Keratinocyte (primary cell): ENCODE data around the gene CHPF. TPM values are rescaled to one million over a fixed set of nuclear protein-coding genes. Genes with fewer than 3 reads are reported as not detected.

ENCODE experiments used
- DNase-seq: peaks from one replicate; pipeline ENCODE4 v3.0.0-alpha.2; 2011; ENCODE audit warnings: low read depth, missing footprints, low spot score
- FAIRE-seq: peaks from 2 replicates; lab custom pipeline; 2011; peaks lifted over from hg19 to GRCh38; lab: Jason Lieb, UNC
- H2AFZ ChIP-seq: 2 replicates; pipeline ENCODE4 v1.6.0; 2012; ENCODE audit warnings: low read length, control low read depth, inconsistent platforms; ENCODE audit not compliant: control insufficient read depth
- H3K27ac ChIP-seq: 2 replicates; pipeline ENCODE4 v1.5.1; 2011; ENCODE audit warnings: low read length; ENCODE audit not compliant: control insufficient read depth, insufficient read depth
- H3K27me3 ChIP-seq: 3 replicates; pipeline ENCODE4 v1.6.0; 2011; ENCODE audit warnings: low read length; ENCODE audit not compliant: control insufficient read depth, insufficient read depth; ENCODE audit errors: extremely low read depth
- H3K36me3 ChIP-seq, 2 experiments: 2 replicates in 1 of 2; 3 replicates in 1 of 2; pipeline ENCODE4 v1.5.1; 2011; ENCODE audit warnings: low read length in 2 of 2, mild to moderate bottlenecking in 1 of 2; ENCODE audit not compliant: control insufficient read depth in 2 of 2, insufficient read depth in 2 of 2; ENCODE audit errors: extremely low read depth in 1 of 2
- H3K4me1 ChIP-seq: 3 replicates; pipeline ENCODE4 v1.5.1; 2011; ENCODE audit warnings: low read length; ENCODE audit not compliant: control insufficient read depth, insufficient read depth; ENCODE audit errors: extremely low read depth
- H3K4me2 ChIP-seq: 3 replicates; pipeline ENCODE4 v1.6.0; 2011; ENCODE audit warnings: low read depth, low read length; ENCODE audit not compliant: control insufficient read depth, insufficient read depth; ENCODE audit errors: extremely low read depth
- H3K4me3 ChIP-seq, 3 experiments: fragments of 200-600 bp in 1 of 3; sonication (generic) in 1 of 3; 2 replicates in 2 of 3; 3 replicates in 1 of 3; pipeline ENCODE4 v1.5.1; 2011 to 2016; ENCODE audit warnings: low read length in 3 of 3, mild to moderate bottlenecking in 3 of 3, control low read depth in 2 of 3, inconsistent platforms in 1 of 3, low read depth in 1 of 3, mixed read lengths in 1 of 3, mixed run types in 1 of 3, moderate library complexity in 1 of 3; ENCODE audit not compliant: control insufficient read depth in 2 of 3, insufficient read depth in 2 of 3; ENCODE audit errors: extremely low read depth in 1 of 3
- H3K79me2 ChIP-seq: 2 replicates; pipeline ENCODE4 v1.6.0; 2012; ENCODE audit warnings: low read length; ENCODE audit not compliant: control insufficient read depth, insufficient read depth
- H3K9ac ChIP-seq: 3 replicates; pipeline ENCODE4 v1.6.0; 2011; ENCODE audit warnings: low read length; ENCODE audit not compliant: control insufficient read depth, insufficient read depth; ENCODE audit errors: extremely low read depth
- H3K9me1 ChIP-seq: 3 replicates; pipeline ENCODE4 v1.6.0; 2011; ENCODE audit warnings: low read length; ENCODE audit not compliant: control insufficient read depth, insufficient read depth; ENCODE audit errors: extremely low read depth
- H3K9me3 ChIP-seq: 2 replicates; pipeline ENCODE4 v1.5.1; 2012; ENCODE audit warnings: low read depth, low read length; ENCODE audit not compliant: control insufficient read depth
- H4K20me1 ChIP-seq: 3 replicates; pipeline ENCODE4 v1.6.0; 2011; ENCODE audit warnings: low read length; ENCODE audit not compliant: control insufficient read depth, insufficient read depth; ENCODE audit errors: extremely low read depth
- CTCF ChIP-seq, 3 experiments: IDR thresholded peaks in 1 of 3; conservative IDR thresholded peaks in 1 of 3; optimal IDR thresholded peaks in 1 of 3; 2 replicates in 2 of 3; 3 replicates in 1 of 3; pipeline versions ENCODE3 to v1.5.1; 2011; ENCODE audit warnings: low read length in 3 of 3, mild to moderate bottlenecking in 3 of 3, moderate library complexity in 2 of 3, control low read depth in 1 of 3, inconsistent platforms in 1 of 3; ENCODE audit not compliant: insufficient read depth in 2 of 3; ENCODE audit errors: extremely low read depth in 1 of 3
- EZH2 ChIP-seq: IDR thresholded peaks from one replicate; pipeline ENCODE4 v1.6.1; 2012; ENCODE audit warnings: inconsistent platforms, mild to moderate bottlenecking, low read length, moderate library complexity
- dilution Hi-C: fragments of 300-500 bp; cut with MboI; formaldehyde crosslinking; loops from one replicate; pipeline ENCODE4 v1.7.0; 2020; ENCODE audit warnings: low sequenced_read_pairs; ENCODE audit not compliant: extremely low pct_ligation_motif_present
- polyA plus RNA-seq, 5 experiments: library from polyadenylated mRNA; depleted of rRNA in 3 of 5; stranded (reverse) in 3 of 5; stranded (forward) in 1 of 5; unstranded in 1 of 5; fragments of >200 nt; gene quantifications; 1 replicate in 1 of 5; 2 replicates in 3 of 5; 3 replicates in 1 of 5; pipeline versions ENCODE4 v1.2.1 to v1.2.3, GENCODE V29; 2011 to 2012; ENCODE audit warnings: missing spikeins in 2 of 5, low read depth in 1 of 5, low replicate concordance in 1 of 5

CHPF gene
- polyA plus RNA-seq, 1 donor (not counting 4 experiments of a cell fraction or from before 2014, with no cell fraction given): 24.4 TPM

DNA sequence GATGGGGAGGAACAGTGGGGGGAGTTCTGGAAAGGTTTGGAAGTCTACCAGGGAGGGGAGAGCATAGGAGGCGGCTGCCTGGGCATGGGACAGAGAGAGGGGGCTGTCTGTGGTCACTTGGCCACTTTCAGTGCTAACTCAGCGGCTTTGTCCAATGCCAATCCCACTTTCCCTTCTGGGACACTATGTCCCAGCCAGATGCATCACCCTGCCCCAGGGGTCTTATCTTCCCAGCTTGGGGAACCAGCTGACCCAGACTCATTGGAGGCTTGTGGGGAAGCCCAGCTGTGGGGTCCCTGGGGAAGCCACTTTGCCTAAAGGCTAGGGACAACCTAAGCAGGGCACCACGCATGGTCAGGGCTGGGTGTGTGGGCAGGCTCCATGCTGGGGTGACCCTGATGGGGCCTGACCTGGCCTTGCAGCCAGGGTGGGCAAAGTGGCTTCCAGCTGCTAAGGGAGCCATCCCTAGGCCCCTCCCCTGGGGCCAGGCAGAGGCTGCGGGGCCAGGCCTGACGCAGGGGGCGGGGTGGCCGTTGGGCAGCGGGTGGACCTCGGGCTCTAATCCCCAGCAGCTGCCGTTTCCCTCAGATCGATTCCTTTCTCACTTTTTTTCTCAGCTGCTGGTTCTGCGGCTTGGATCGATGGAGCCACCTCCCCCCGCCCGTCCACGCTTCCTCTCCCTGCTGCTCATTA, 30.9 kb downstream of the CHPF start:
- TF ChIP-seq CTCF (optimal IDR thresholded peaks at IDR 0.05 in 1 of 3, IDR thresholded peaks at IDR 0.05 in 1 of 3, conservative IDR thresholded peaks at IDR 0.05 in 1 of 3; ENCODE audit: extremely low read depth in 1 of 3, insufficient read depth in 2 of 3, low read length in 3 of 3) (no peak), EZH2 (peak; percentile 75)
- no peaks in the 10 kb centered on the region for H3K36me3 ChIP-seq
- FAIRE-seq: no peak
- H3K9me3 ChIP-seq: no peaks in the 10 kb centered on the region
- H3K79me2 ChIP-seq: no peaks in the 10 kb centered on the region
- H3K4me1 ChIP-seq: no peaks in the 10 kb centered on the region
- DNase-seq: no peak
- H2AFZ ChIP-seq: no peak overlapping the region
- H3K9ac ChIP-seq: no peak overlapping the region
- H3K27ac ChIP-seq: no peak overlapping the region
- H3K9me1 ChIP-seq: no peaks in the 10 kb centered on the region
- peaks cover 3% of the 10 kb centered on the region for H4K20me1 ChIP-seq
- no peak overlapping the region for H3K4me2 ChIP-seq
- dilution Hi-C loops: no loop called here
- H3K27me3 ChIP-seq: peaks cover 75% of the 10 kb centered on the region
- no peak overlapping the region for H3K4me3 ChIP-seq

DNA sequence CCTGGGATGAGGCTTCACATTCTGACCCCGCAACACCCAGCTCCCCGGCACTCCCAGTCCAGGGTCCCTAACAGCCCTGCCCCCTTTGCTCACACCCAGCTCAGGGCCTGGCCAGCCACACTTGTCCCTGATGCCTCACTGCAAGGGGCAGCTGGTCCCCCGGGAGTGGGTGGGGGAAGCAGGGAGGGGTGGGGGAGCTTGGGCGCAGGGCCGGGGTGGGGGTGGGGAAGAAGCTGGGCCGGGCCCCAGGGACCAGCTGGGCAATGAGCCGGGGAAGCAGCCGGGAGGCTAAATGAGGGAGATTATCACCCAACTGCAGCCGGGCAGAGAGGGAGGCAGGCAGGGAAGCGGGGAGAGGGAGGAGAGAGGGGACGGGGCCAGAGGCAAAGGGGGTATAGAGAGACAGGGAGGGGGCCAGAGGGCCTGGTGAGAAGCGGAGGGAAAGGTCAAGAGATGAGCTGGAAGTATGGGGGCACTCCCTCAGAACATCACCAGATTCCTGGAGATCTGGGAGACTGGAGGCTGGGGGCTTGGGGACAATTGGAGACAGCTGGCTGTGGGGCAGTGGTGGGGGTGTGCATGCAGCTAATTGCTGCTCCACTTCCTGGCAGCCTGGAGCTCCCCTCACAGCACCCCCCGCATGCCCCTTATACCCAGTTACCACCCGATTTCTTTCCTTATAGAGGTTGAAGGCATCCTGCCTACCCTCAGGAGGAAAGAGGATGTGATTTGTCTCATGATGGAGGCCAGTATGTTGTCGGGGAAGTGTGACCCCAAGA, 31.9 kb downstream of the CHPF start:
- DNase-seq (no peak), FAIRE-seq (no peak)
- peaks cover 4% of the 10 kb centered on the region for H4K20me1 ChIP-seq
- H3K36me3 ChIP-seq: no peaks in the 10 kb centered on the region
- dilution Hi-C loops: no loop called here
- no peak overlapping the region for H3K27ac ChIP-seq
- peaks cover 72% of the 10 kb centered on the region for H3K27me3 ChIP-seq
- no peaks in the 10 kb centered on the region for H3K9me3 ChIP-seq
- H2AFZ ChIP-seq: no peak overlapping the region
- TF ChIP-seq EZH2 (no peak), CTCF (optimal IDR thresholded peaks at IDR 0.05 in 1 of 3, IDR thresholded peaks at IDR 0.05 in 1 of 3, conservative IDR thresholded peaks at IDR 0.05 in 1 of 3; ENCODE audit: extremely low read depth in 1 of 3, insufficient read depth in 2 of 3, low read length in 3 of 3) (no peak)
- H3K79me2 ChIP-seq: no peaks in the 10 kb centered on the region
- H3K9ac ChIP-seq: no peak overlapping the region
- H3K4me1 ChIP-seq: no peaks in the 10 kb centered on the region
- H3K9me1 ChIP-seq: no peaks in the 10 kb centered on the region
- H3K4me2 ChIP-seq: no peak overlapping the region
- H3K4me3 ChIP-seq: no peak overlapping the region
